Pons (tissue), 1 donor: Measurements from ENCODE around the gene CCNYL1.

Experiments used
- DNase-seq: peaks from one replicate; pipeline ENCODE4 v3.0.0-alpha.2; 2016; ENCODE audit warnings: low spot score

The CCNYL1 gene

GRCh38 chr2:207791579-207792243, 80.3 kb downstream of the CCNYL1 start:
- DNase-seq, result no peak

GRCh38 chr2:207792244-207792785, 80.9 kb downstream of the CCNYL1 start:
- no peak for DNase-seq

- no peak for DNase-seq
Observed at GRCh38 chr2:207796585-207797350, 85.3 kb downstream of the CCNYL1 start.

- no peak for DNase-seq
Observed at GRCh38 chr2:207801259-207801658, 89.8 kb downstream of the CCNYL1 start.

GRCh38 chr2:207802650-207803049, 91.2 kb downstream of the CCNYL1 start:
- no peak for DNase-seq
